Duodenal mucosa (tissue), 2 donors: Measurements from ENCODE around the gene NLGN1.

ENCODE experiments used
- H3K27ac ChIP-seq: one replicate; pipeline ENCODE4 v1.7.0; 2013; ENCODE audit warnings: low read depth, low read length
- H3K27me3 ChIP-seq, 2 donors: one replicate each; pipeline ENCODE4 v1.7.0; 2013; ENCODE audit warnings: low read length in 2 of 2, control low read depth in 1 of 2; ENCODE audit not compliant: insufficient read depth in 2 of 2, control insufficient read depth in 1 of 2
- H3K36me3 ChIP-seq, 2 donors: one replicate each; pipeline ENCODE4 v1.7.0; 2013; ENCODE audit warnings: low read length in 2 of 2, control low read depth in 1 of 2; ENCODE audit not compliant: insufficient read depth in 2 of 2, control insufficient read depth in 1 of 2
- H3K4me1 ChIP-seq, 2 donors: one replicate each; pipeline ENCODE4 v1.7.0; 2013; ENCODE audit warnings: low read length in 2 of 2, control low read depth in 1 of 2; ENCODE audit not compliant: insufficient read depth in 2 of 2, control insufficient read depth in 1 of 2
- H3K4me3 ChIP-seq, 2 donors: one replicate each; pipeline ENCODE4 v1.7.0; 2013; ENCODE audit warnings: low read length in 2 of 2, low read depth in 1 of 2
- H3K9ac ChIP-seq, 2 donors: one replicate each; pipeline ENCODE4 v1.7.0; 2013; ENCODE audit warnings: low read length in 2 of 2, low read depth in 1 of 2
- H3K9me3 ChIP-seq, 2 donors: one replicate each; pipeline ENCODE4 v1.7.0; 2013; ENCODE audit warnings: low read length in 2 of 2, control low read depth in 1 of 2; ENCODE audit not compliant: control insufficient read depth in 1 of 2

NLGN1 gene

GRCh38 chr3:173789530-173790162 lies 392.1 kb downstream of the NLGN1 start:
- Histone ChIP-seq H3K27me3 (no peaks in the 10 kb centered on the region), H3K27ac (no peak overlapping the region), H3K36me3 (no peaks in the 10 kb centered on the region), H3K9me3 (no peaks in the 10 kb centered on the region), H3K4me1 (no peaks in the 10 kb centered on the region), H3K9ac (no peak overlapping the region), H3K4me3 (no peak overlapping the region)

GRCh38 chr3:173793963-173794362 lies 396.4 kb downstream of the NLGN1 start:
- Histone ChIP-seq H3K4me1 (no peaks in the 10 kb centered on the region), H3K4me3 (no peak overlapping the region)

GRCh38 chr3:173796405-173796804 lies 398.9 kb downstream of the NLGN1 start:
- Histone ChIP-seq H3K4me1 (no peaks in the 10 kb centered on the region), H3K27me3 (no peaks in the 10 kb centered on the region), H3K4me3 (no peak overlapping the region), H3K36me3 (no peaks in the 10 kb centered on the region), H3K9me3 (no peaks in the 10 kb centered on the region), H3K27ac (no peak overlapping the region), H3K9ac (no peak overlapping the region)

More at GRCh38 chr3:173793963-173794362, 396.4 kb downstream of the NLGN1 start:
- Histone ChIP-seq H3K27ac (no peak overlapping the region), H3K27me3 (no peaks in the 10 kb centered on the region), H3K9ac (no peak overlapping the region), H3K36me3 (no peaks in the 10 kb centered on the region), H3K9me3 (no peaks in the 10 kb centered on the region)

- Histone ChIP-seq H3K27ac (no peak overlapping the region), H3K27me3 (no peaks in the 10 kb centered on the region), H3K4me1 (no peaks in the 10 kb centered on the region), H3K4me3 (no peak overlapping the region), H3K36me3 (no peaks in the 10 kb centered on the region), H3K9ac (no peak overlapping the region), H3K9me3 (no peaks in the 10 kb centered on the region)
These were observed 399.3 kb downstream of the NLGN1 start for GRCh38 chr3:173796890-173797289.

GRCh38 chr3:173799060-173799816 lies 401.7 kb downstream of the NLGN1 start:
- H3K27me3 ChIP-seq, result no peaks in the 10 kb centered on the region
- no peaks in the 10 kb centered on the region for H3K36me3 ChIP-seq
- no peaks in the 10 kb centered on the region for H3K9me3 ChIP-seq

GRCh38 chr3:173800154-173800553 lies 402.6 kb downstream of the NLGN1 start:
- H3K4me1 ChIP-seq, result no peaks in the 10 kb centered on the region
- H3K9me3 ChIP-seq, result no peaks in the 10 kb centered on the region
- H3K4me3 ChIP-seq, result no peak overlapping the region
- H3K27me3 ChIP-seq, result no peaks in the 10 kb centered on the region
- no peaks in the 10 kb centered on the region for H3K36me3 ChIP-seq
- H3K27ac ChIP-seq, result no peak overlapping the region
- no peak overlapping the region for H3K9ac ChIP-seq

More at GRCh38 chr3:173799060-173799816, 401.7 kb downstream of the NLGN1 start:
- H3K4me3 ChIP-seq, result no peak overlapping the region
- H3K4me1 ChIP-seq, result no peaks in the 10 kb centered on the region
- no peak overlapping the region for H3K27ac ChIP-seq
- no peak overlapping the region for H3K9ac ChIP-seq

- Histone ChIP-seq H3K27me3 (no peaks in the 10 kb centered on the region), H3K4me3 (no peak overlapping the region), H3K9me3 (no peaks in the 10 kb centered on the region), H3K9ac (no peak overlapping the region), H3K27ac (no peak overlapping the region), H3K36me3 (no peaks in the 10 kb centered on the region), H3K4me1 (no peaks in the 10 kb centered on the region)
These were observed 417.3 kb downstream of the NLGN1 start for GRCh38 chr3:173814809-173815208.

- Histone ChIP-seq H3K9me3 (no peaks in the 10 kb centered on the region), H3K36me3 (no peaks in the 10 kb centered on the region), H3K4me3 (no peak overlapping the region), H3K4me1 (no peaks in the 10 kb centered on the region), H3K27ac (no peak overlapping the region), H3K27me3 (no peaks in the 10 kb centered on the region), H3K9ac (no peak overlapping the region)
These were observed 421.8 kb downstream of the NLGN1 start for GRCh38 chr3:173819368-173819767.

- H3K9ac ChIP-seq, result no peak overlapping the region
These were observed 426.4 kb downstream of the NLGN1 start for GRCh38 chr3:173823911-173824460.

GRCh38 chr3:173825730-173826129 lies 428.2 kb downstream of the NLGN1 start:
- Histone ChIP-seq H3K27ac (no peak overlapping the region), H3K27me3 (no peaks in the 10 kb centered on the region), H3K4me1 (no peaks in the 10 kb centered on the region), H3K36me3 (no peaks in the 10 kb centered on the region), H3K9me3 (no peaks in the 10 kb centered on the region), H3K4me3 (no peak overlapping the region), H3K9ac (no peak overlapping the region)

More at GRCh38 chr3:173823911-173824460, 426.4 kb downstream of the NLGN1 start:
- Histone ChIP-seq H3K27me3 (no peaks in the 10 kb centered on the region), H3K9me3 (no peaks in the 10 kb centered on the region), H3K36me3 (no peaks in the 10 kb centered on the region), H3K27ac (no peak overlapping the region), H3K4me1 (no peaks in the 10 kb centered on the region), H3K4me3 (no peak overlapping the region)
